HEK293T (cell line): ENCODE results near the gene GLRA3.
"Not testable (repeated sequence)": the region's sequence is repeated elsewhere in the genome, so short reads cannot be mapped to it uniquely, and the experiment has no call there.

ENCODE experiments used
- CTCF ChIA-PET: fragments of 350-600 bp; formaldehyde crosslinking; extraction: SDS; loops from one replicate; lab custom pipeline; 2021; ENCODE audit warnings: antibody characterized with exemption, inconsistent platforms; lab: Yijun Ruan, JAX
- POLR2A ChIA-PET: fragments of 350-600 bp; formaldehyde crosslinking; extraction: SDS; loops from one replicate; lab custom pipeline; 2020; ENCODE audit warnings: antibody characterized with exemption, inconsistent platforms; lab: Yijun Ruan, JAX
- DNase-seq: peaks from one replicate; pipeline ENCODE4 v3.0.0; 2012; ENCODE audit warnings: mixed read lengths; ENCODE audit errors: extremely low spot score
- ARNT ChIP-seq: fragments of 450-650 bp; IDR thresholded peaks from 2 replicates; pipeline ENCODE4 v1.6.1; 2017; ENCODE audit warnings: mild to moderate bottlenecking
- BHLHE40 ChIP-seq: fragments of 450-650 bp; IDR thresholded peaks from 2 replicates; pipeline ENCODE4 v1.6.1; 2016; ENCODE audit warnings: mild to moderate bottlenecking, moderate library complexity, borderline replicate concordance
- CTBP1 ChIP-seq: fragments of 450-650 bp; IDR thresholded peaks from 2 replicates; pipeline ENCODE4 v1.6.1; 2016; ENCODE audit warnings: borderline replicate concordance
- ELF4 ChIP-seq: fragments of 450-650 bp; IDR thresholded peaks from 2 replicates; pipeline ENCODE4 v1.6.1; 2017; ENCODE audit warnings: antibody characterized with exemption
- FOXA1 ChIP-seq: fragments of 450-650 bp; IDR thresholded peaks from 2 replicates; pipeline ENCODE4 v1.6.1; 2016; ENCODE audit warnings: mild to moderate bottlenecking
- FOXK2 ChIP-seq: fragments of 450-650 bp; IDR thresholded peaks from 2 replicates; pipeline ENCODE4 v1.6.1; 2016; ENCODE audit warnings: mild to moderate bottlenecking
- FOXM1 ChIP-seq: fragments of 450-650 bp; IDR thresholded peaks from 2 replicates; pipeline ENCODE4 v1.6.1; 2017; ENCODE audit warnings: mild to moderate bottlenecking, borderline replicate concordance
- HDGF ChIP-seq: fragments of 450-650 bp; IDR thresholded peaks from 2 replicates; pipeline ENCODE4 v1.6.1; 2017; ENCODE audit warnings: antibody characterized with exemption, borderline replicate concordance
- L3MBTL2 ChIP-seq: fragments of 450-650 bp; conservative IDR thresholded peaks from 2 replicates; pipeline ENCODE4 v1.6.1; 2016; ENCODE audit warnings: mild to moderate bottlenecking
- LEF1 ChIP-seq: fragments of 450-650 bp; IDR thresholded peaks from 2 replicates; pipeline ENCODE4 v1.6.1; 2017; ENCODE audit warnings: mild to moderate bottlenecking, borderline replicate concordance
- NFRKB ChIP-seq: fragments of 450-650 bp; IDR thresholded peaks from 2 replicates; pipeline ENCODE4 v1.6.1; 2016; ENCODE audit warnings: mild to moderate bottlenecking, moderate library complexity
- SP1 ChIP-seq: fragments of 450-650 bp; IDR thresholded peaks from 2 replicates; pipeline ENCODE4 v1.6.1; 2017
- SUZ12 ChIP-seq: fragments of 450-650 bp; IDR thresholded peaks from 2 replicates; pipeline ENCODE4 v1.6.1; 2016; ENCODE audit warnings: mild to moderate bottlenecking
- TARDBP ChIP-seq: fragments of 450-650 bp; IDR thresholded peaks from 2 replicates; pipeline ENCODE4 v1.6.1; 2016
- ZNF384 ChIP-seq: fragments of 450-650 bp; IDR thresholded peaks from 2 replicates; pipeline ENCODE4 v1.6.1; 2016
- TF ChIP-seq, protein P1 (sequence below): fragments of 450-650 bp; IDR thresholded peaks from 2 replicates; pipeline ENCODE4 v1.6.1; 2016

The GLRA3 gene

DNA sequence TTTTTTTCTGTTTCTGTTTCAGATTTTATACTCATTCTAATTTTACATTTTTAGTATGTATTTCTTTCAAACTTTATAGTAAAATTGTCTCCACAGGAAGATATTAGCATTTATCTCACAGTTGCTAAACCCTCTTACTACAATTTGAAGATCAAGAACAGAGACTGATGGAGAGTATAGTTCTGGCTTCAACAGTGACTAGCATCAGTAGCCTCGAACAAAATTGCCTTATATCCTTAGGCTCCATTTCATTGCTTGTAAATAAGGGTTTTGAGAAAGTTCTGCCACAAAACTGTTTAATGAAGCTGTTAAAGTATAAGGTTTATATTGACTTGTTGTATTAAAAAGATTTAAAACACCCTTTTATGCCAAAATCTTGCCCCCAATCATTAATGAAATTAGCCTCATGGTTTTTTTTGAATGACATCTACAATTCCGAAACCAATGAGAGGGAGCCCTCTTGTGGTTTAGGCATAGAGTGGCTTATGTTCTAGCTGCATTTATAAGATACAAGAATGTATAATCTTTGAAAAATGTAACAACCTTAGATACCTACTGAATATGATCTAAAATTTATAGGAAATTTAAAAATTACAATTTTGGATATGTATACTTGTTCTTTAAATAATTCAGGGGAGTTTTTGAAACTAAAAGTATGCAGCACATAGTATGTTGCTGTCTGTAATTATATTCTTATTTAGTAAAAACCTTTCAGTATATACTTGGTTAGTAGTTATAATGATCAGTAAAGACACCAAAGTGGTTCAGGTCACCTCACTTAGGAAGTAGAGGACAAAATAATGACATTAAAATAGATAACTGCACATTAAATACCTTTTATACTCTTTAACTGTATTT is 196.9 kb downstream of the GLRA3 start:
- peak; percentile 39 for DNase-seq
- CTCF ChIA-PET: interaction anchor here (0.6 to 1.3 kb wide), 8 partner anchors 11 to 1214 kb away, joined by 3 to 15 read pairs (median 4); no protein-coding TSS in a partner anchor
- TF ChIP-seq LEF1 (no peak), TARDBP (no peak), ZNF384 (peak; percentile 76)
- TF ChIP-seq, protein P1, sequence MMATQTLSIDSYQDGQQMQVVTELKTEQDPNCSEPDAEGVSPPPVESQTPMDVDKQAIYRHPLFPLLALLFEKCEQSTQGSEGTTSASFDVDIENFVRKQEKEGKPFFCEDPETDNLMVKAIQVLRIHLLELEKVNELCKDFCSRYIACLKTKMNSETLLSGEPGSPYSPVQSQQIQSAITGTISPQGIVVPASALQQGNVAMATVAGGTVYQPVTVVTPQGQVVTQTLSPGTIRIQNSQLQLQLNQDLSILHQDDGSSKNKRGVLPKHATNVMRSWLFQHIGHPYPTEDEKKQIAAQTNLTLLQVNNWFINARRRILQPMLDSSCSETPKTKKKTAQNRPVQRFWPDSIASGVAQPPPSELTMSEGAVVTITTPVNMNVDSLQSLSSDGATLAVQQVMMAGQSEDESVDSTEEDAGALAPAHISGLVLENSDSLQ: peak; percentile 52
- POLR2A ChIA-PET: no interaction called here

DNA sequence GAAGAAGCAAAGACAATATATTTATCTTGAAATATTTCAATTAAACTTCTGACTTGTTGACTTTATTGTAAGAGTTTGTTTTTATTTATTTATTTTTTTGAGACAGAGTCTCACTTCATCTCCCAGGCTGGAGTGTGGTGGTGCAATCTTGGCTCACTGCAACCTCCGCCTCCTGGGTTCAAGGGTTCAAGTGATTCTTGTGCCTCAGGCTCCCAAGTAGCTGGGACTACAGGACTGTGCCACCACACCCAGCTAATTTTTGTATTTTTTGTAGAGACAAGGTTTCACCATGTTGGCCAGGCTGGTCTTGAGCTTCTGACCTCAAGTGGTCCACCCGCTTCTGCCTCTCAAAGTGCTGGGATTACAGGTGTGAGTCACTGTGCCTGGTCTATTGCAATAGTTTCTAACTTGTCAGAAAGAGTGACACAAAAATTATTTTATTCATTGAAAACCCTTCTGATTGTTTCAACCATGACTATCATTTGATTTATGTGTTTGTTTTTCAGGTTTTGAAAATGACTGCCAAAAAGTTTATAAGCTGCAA is 199.1 kb downstream of the GLRA3 start:
- POLR2A ChIA-PET, DNase-seq, CTCF ChIA-PET: not testable (repeated sequence)

DNA sequence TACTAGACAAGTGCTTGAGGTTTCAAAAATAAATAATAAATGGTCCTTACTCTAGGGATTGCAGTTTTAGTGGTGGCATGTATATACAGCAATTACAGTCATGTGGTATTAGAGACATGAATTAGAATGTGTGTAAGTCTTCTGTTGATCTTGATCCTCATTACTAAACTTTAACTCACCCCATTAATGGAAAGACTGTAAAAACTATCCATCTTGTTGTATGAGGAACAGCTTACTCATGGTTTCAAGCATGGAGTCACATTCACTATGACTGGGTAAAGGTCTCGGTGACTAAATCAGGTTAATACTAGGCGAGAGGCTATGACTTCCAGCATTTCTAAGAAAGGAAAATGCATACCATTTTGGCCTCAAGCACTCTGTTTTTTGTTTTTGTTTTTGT is 199.8 kb downstream of the GLRA3 start:
- ChIA-PET POLR2A (no interaction called here), CTCF (interaction anchor here (0.6 kb wide), 2 partner anchors 12 to 59 kb away, joined by 3 to 5 read pairs; no protein-coding TSS in a partner anchor)
- TF ChIP-seq ZNF384 (no peak), NFRKB (no peak), L3MBTL2 (no peak), ARNT (no peak), SUZ12 (no peak), TARDBP (no peak), HDGF (no peak)
- DNase-seq: no peak

DNA sequence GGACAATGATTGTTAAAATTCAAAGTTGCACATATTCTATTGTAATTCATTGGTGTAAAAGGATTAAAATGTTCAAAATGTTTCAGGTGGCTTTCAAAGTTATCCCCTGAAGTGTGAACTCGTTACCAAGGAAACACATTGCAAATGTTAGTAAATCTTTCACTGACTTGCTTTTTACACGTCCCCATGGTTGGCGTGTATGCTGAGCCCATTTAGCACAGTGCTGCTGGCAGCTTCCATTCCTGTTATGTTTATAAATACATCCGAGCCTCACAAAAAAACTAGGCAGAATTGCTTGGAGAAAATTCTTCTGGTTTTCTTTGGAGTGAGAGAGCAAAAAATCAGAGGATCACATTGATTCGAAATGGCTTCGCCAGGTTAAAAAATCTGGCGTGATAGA is 200.9 kb downstream of the GLRA3 start:
- no peak for DNase-seq
- CTCF ChIA-PET: no interaction called here
- TF ChIP-seq FOXA1 (no peak), FOXM1 (no peak), ARNT (no peak), HDGF (no peak), ELF4 (no peak), FOXK2 (no peak), BHLHE40 (no peak), LEF1 (no peak), ZNF384 (no peak), SUZ12 (no peak), SP1 (no peak), TARDBP (no peak), CTBP1 (no peak), NFRKB (no peak), L3MBTL2 (no peak)
- TF ChIP-seq, protein P1: no peak
- POLR2A ChIA-PET: no interaction called here

DNA sequence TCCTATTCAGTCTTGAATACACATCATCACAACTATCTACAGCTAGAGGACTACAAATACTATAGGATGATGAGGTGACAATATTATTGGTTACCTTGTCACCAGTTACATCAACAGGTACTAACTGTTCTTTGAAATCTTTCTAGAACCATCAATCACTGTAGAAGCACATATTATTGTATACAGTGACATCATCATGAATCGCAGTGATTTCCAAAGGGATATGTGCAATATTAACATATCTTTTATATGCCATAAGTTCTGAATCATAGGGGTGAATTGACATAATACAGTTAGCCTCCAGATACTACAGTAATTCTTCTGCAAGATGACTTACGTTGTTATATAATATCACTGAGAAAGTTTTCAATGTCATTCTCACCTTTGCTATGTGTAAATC is 201.6 kb downstream of the GLRA3 start:
- no peak for DNase-seq
- TF ChIP-seq, protein P1: no peak
- TF ChIP-seq LEF1: no peak
- TF ChIP-seq CTBP1: no peak
- no peak for TF ChIP-seq ELF4
- TF ChIP-seq FOXK2: no peak
- TF ChIP-seq ARNT: no peak
- no peak for TF ChIP-seq ZNF384
- CTCF ChIA-PET: no interaction called here
- POLR2A ChIA-PET: no interaction called here

DNA sequence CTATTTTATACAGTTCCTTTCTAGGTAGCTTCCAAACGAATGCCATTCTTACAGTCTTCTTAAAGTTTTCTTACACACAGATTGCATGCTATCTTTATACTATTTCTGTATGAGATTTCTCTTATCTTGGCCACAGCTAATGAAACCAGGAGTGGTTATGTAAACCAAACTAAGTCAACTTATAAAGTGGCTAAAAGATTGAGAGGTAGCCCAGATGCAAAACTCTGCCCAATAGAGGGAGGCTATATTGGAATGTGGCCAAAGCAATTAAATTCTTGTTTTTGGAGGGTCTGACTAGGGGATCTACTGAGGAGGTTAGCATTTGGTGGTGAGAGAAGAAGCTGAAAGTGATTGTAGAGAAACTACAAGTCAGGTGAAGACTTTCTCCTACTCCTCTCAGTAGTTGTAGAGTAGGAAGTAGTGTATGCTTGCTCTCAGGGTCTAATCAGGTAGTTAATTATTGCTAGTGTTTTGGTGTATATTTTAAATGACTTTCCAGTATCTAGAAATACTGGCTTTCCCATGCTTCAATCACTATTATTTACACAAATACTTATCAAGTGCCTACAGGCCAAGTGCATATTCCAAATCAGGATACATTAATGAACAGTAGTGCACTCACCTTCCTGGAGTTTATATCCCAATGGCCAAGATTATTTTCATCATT is 202.6 kb downstream of the GLRA3 start:
- ChIA-PET POLR2A (no interaction called here), CTCF (no interaction called here)
- no peak for DNase-seq
- TF ChIP-seq FOXA1 (no peak), L3MBTL2 (no peak), SP1 (no peak)

DNA sequence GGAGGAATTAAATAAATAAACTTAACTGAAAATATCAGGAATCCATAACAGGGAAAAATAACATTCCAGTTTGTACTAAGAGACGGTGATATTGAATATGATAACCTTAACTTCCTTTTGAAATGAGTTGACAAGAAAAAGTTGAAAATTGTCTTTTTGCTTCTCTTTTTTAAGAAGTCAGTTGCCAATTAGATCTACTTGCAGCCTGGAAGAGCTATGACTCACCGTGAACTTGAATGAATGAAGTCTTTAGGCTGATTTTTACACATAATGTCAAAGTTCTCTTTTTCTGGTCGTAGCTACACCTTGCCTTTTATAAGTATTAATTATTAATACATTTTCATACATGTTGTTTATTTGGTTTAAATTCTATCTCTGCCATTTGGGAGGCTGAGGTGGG is 212.4 kb downstream of the GLRA3 start:
- ChIA-PET CTCF (no interaction called here), POLR2A (no interaction called here)
- DNase-seq: no peak
- TF ChIP-seq HDGF (no peak), BHLHE40 (no peak), NFRKB (no peak), FOXM1 (no peak), LEF1 (no peak), ARNT (no peak), CTBP1 (no peak), ELF4 (no peak), TARDBP (no peak), FOXK2 (no peak)
- TF ChIP-seq, protein P1: no peak
